IMR-90 (cell line): ENCODE measurements around the gene RNF148. TPM values are rescaled to one million over a fixed set of nuclear protein-coding genes. Genes with fewer than 3 reads are reported as not detected.

Source experiments
- ATAC-seq: fragments of 200-7000 bp; cut with Tn5 transposase; 2 replicates; pipeline ENCODE4 v1.9.1; 2020; ENCODE audit warnings: low read depth, mild to moderate bottlenecking, moderate library complexity
- BruUV-seq: library from RNA; stranded (reverse); fragments of 400-500 nt; replicated peaks from 2 replicates; lab custom pipeline; 2021; lab: Mats Ljungman, UMichigan
- CTCF ChIA-PET: fragments of 300-600 bp; formaldehyde crosslinking; extraction: SDS; loops from one replicate; lab custom pipeline; 2021; ENCODE audit warnings: antibody characterized with exemption; lab: Yijun Ruan, JAX
- POLR2A ChIA-PET: fragments of 300-600 bp; sonication (Branson Sonifier 250); formaldehyde crosslinking; loops from one replicate; lab custom pipeline; 2022; ENCODE audit warnings: antibody characterized with exemption; ENCODE audit not compliant: unreplicated experiment; lab: Charles Lee
- DNase-seq: peaks from one replicate; pipeline ENCODE4 v3.0.0; 2013
- H2AFZ ChIP-seq: replicated peaks from 2 replicates; pipeline ENCODE3; 2013; ENCODE audit warnings: low read length, mild to moderate bottlenecking; ENCODE audit not compliant: poor library complexity
- H2AK5ac ChIP-seq: 2 replicates; pipeline ENCODE4 v1.6.1; 2013; ENCODE audit warnings: low read depth, low read length, inconsistent platforms
- H2AK9ac ChIP-seq: replicated peaks from 2 replicates; pipeline ENCODE3; 2013; ENCODE audit warnings: mild to moderate bottlenecking, low read depth, low read length, moderate library complexity; ENCODE audit not compliant: poor library complexity
- H2BK120ac ChIP-seq: 2 replicates; pipeline ENCODE4 v1.6.1; 2013; ENCODE audit warnings: low read depth, low read length, inconsistent platforms
- H2BK15ac ChIP-seq: 3 replicates; pipeline ENCODE4 v1.6.1; 2013; ENCODE audit warnings: low read depth, low read length, inconsistent platforms
- H2BK20ac ChIP-seq: 2 replicates; pipeline ENCODE4 v1.6.1; 2013; ENCODE audit warnings: low read depth, mild to moderate bottlenecking, inconsistent platforms, low read length, moderate library complexity
- H2BK5ac ChIP-seq: 2 replicates; pipeline ENCODE4 v1.6.1; 2013; ENCODE audit warnings: mild to moderate bottlenecking, low read depth, low read length, inconsistent platforms; ENCODE audit not compliant: poor library complexity, severe bottlenecking
- H3K14ac ChIP-seq: replicated peaks from 2 replicates; pipeline ENCODE4 v1.6.1; 2013; ENCODE audit warnings: low read depth, low read length, inconsistent platforms
- H3K18ac ChIP-seq: 2 replicates; pipeline ENCODE4 v1.6.1; 2013; ENCODE audit warnings: low read depth, low read length, control low read depth
- H3K23ac ChIP-seq: 2 replicates; pipeline ENCODE4 v1.6.1; 2013; ENCODE audit warnings: low read depth, low read length, inconsistent platforms
- H3K27ac ChIP-seq: 2 replicates; pipeline ENCODE4 v1.5.1; 2013; ENCODE audit warnings: mild to moderate bottlenecking, control low read depth, low read length; ENCODE audit not compliant: insufficient read depth
- H3K27me3 ChIP-seq: 2 replicates; pipeline ENCODE4 v1.6.1; 2013; ENCODE audit warnings: low read length; ENCODE audit not compliant: control insufficient read depth, insufficient read depth
- H3K36me3 ChIP-seq: 2 replicates; pipeline ENCODE4 v1.6.1; 2013; ENCODE audit warnings: low read length, mixed read lengths; ENCODE audit not compliant: control insufficient read depth, insufficient read depth
- H3K4ac ChIP-seq: 2 replicates; pipeline ENCODE4 v1.6.1; 2013; ENCODE audit warnings: low read depth, low read length, inconsistent platforms
- H3K4me1 ChIP-seq: 2 replicates; pipeline ENCODE4 v1.6.1; 2013; ENCODE audit warnings: low read length, mixed read lengths; ENCODE audit not compliant: control insufficient read depth, insufficient read depth
- H3K4me2 ChIP-seq: 2 replicates; pipeline ENCODE4 v1.6.1; 2013; ENCODE audit warnings: low read depth, mild to moderate bottlenecking, control low read depth, low read length, moderate library complexity
- H3K4me3 ChIP-seq: 2 replicates; pipeline ENCODE4 v1.5.1; 2013; ENCODE audit warnings: low read depth, mild to moderate bottlenecking, control low read depth, low read length, moderate library complexity; ENCODE audit not compliant: insufficient read depth
- H3K56ac ChIP-seq: 2 replicates; pipeline ENCODE4 v1.6.1; 2013; ENCODE audit warnings: low read length, inconsistent platforms; ENCODE audit not compliant: insufficient read depth; ENCODE audit errors: extremely low read depth
- H3K79me1 ChIP-seq, 2 experiments: 2 replicates each; pipeline ENCODE4 v1.6.1; 2013; ENCODE audit warnings: low read length in 2 of 2, inconsistent platforms in 1 of 2, low read depth in 1 of 2
- H3K9ac ChIP-seq: 2 replicates; pipeline ENCODE4 v1.6.1; 2013; ENCODE audit warnings: low read depth, low read length, control low read depth
- H3K9me1 ChIP-seq: 2 replicates; pipeline ENCODE4 v1.6.1; 2013; ENCODE audit warnings: low read length, inconsistent platforms; ENCODE audit not compliant: insufficient read depth
- H3K9me3 ChIP-seq: 2 replicates; pipeline ENCODE4 v1.6.1; 2013; ENCODE audit warnings: low read length; ENCODE audit not compliant: control insufficient read depth, insufficient read depth
- H4K20me1 ChIP-seq: 2 replicates; pipeline ENCODE4 v1.6.1; 2013; ENCODE audit warnings: low read length, inconsistent platforms; ENCODE audit not compliant: insufficient read depth
- H4K5ac ChIP-seq: 2 replicates; pipeline ENCODE4 v1.6.1; 2013; ENCODE audit warnings: mild to moderate bottlenecking, low read depth, low read length, control low read depth
- H4K8ac ChIP-seq, 2 experiments: 2 replicates each; pipeline ENCODE4 v1.6.1; 2013; ENCODE audit warnings: low read depth in 2 of 2, low read length in 2 of 2, control low read depth in 1 of 2, inconsistent platforms in 1 of 2
- H4K91ac ChIP-seq: 2 replicates; pipeline ENCODE4 v1.6.1; 2013; ENCODE audit warnings: low read depth, low read length, inconsistent platforms; ENCODE audit not compliant: insufficient read depth
- BHLHE40 ChIP-seq: fragments of 150-350 bp; IDR thresholded peaks from 2 replicates; pipeline ENCODE4 v1.6.1; 2016; ENCODE audit warnings: mild to moderate bottlenecking, low read depth, low read length
- CEBPB ChIP-seq: IDR thresholded peaks from 2 replicates; pipeline ENCODE4 v1.6.1; 2012; ENCODE audit warnings: low read depth, low read length, improper control_type of control experiment
- MAZ ChIP-seq: IDR thresholded peaks from 2 replicates; pipeline ENCODE4 v1.6.1; 2012; ENCODE audit warnings: low read depth, mild to moderate bottlenecking, low read length, improper control_type of control experiment, moderate library complexity, borderline replicate concordance
- POLR2A ChIP-seq: IDR thresholded peaks from 2 replicates; pipeline ENCODE4 v1.6.1; 2012; ENCODE audit warnings: mild to moderate bottlenecking, low read depth, low read length
- RAD21 ChIP-seq: IDR thresholded peaks from 2 replicates; pipeline ENCODE4 v1.6.1; 2012; ENCODE audit warnings: low read length, improper control_type of control experiment
- RCOR1 ChIP-seq: IDR thresholded peaks from 2 replicates; pipeline ENCODE4 v1.6.1; 2012; ENCODE audit warnings: mild to moderate bottlenecking, low read length, improper control_type of control experiment; ENCODE audit not compliant: insufficient replicate concordance
- RFX5 ChIP-seq: IDR thresholded peaks from 2 replicates; pipeline ENCODE4 v1.8.0; 2012; ENCODE audit warnings: low read depth, mild to moderate bottlenecking, low read length, moderate library complexity
- SMC3 ChIP-seq: fragments of 150-350 bp; IDR thresholded peaks from 2 replicates; pipeline ENCODE4 v1.6.1; 2016; ENCODE audit warnings: low read depth, mild to moderate bottlenecking, antibody characterized with exemption, low read length, moderate library complexity
- dilution Hi-C: fragments of 300-500 bp; cut with HindIII; formaldehyde crosslinking; loops from one replicate; pipeline ENCODE4 v1.14.3; 2018; ENCODE audit warnings: low sequenced_read_pairs; ENCODE audit not compliant: unreplicated experiment
- in situ Hi-C: fragments of 300-500 bp; cut with MboI; formaldehyde crosslinking; loops from 3 replicates; pipeline ENCODE4 v1.14.3; 2019; ENCODE audit warnings: low sequenced_read_pairs, inconsistent platforms, mixed read lengths
- intact Hi-C: fragments of 100-400 bp; cut with micrococcal nuclease; formaldehyde crosslinking; loops from 2 replicates; pipeline ENCODE4 v1.10.0; 2022
- polyA plus RNA-seq, 3 experiments: library from polyadenylated mRNA; depleted of rRNA; stranded (reverse); fragments of >200 nt; gene quantifications; 2 replicates each; pipeline ENCODE4 v1.2.3, GENCODE V29; 2012; ENCODE audit warnings: low replicate concordance in 1 of 3
- total RNA-seq: library from RNA; depleted of rRNA; stranded (reverse); fragments of >200 nt; gene quantifications from 2 replicates; pipeline ENCODE4 v1.2.3, GENCODE V29; 2012
- TF ChIP-seq, protein P1 (sequence below): fragments of 150-350 bp; IDR thresholded peaks from 2 replicates; pipeline ENCODE4 v1.6.1; 2017; ENCODE audit warnings: mild to moderate bottlenecking, antibody characterized with exemption, low read length, low read depth
- TF ChIP-seq, protein P2 (sequence below): conservative IDR thresholded peaks from 2 replicates; pipeline ENCODE4 v1.5.1; 2012; ENCODE audit warnings: mild to moderate bottlenecking, low read depth, low read length, improper control_type of control experiment

The RNF148 gene
- total and polyA plus RNA-seq, 2 of the 4 experiments (the other 2 are of a cell fraction): not detected

DNA sequence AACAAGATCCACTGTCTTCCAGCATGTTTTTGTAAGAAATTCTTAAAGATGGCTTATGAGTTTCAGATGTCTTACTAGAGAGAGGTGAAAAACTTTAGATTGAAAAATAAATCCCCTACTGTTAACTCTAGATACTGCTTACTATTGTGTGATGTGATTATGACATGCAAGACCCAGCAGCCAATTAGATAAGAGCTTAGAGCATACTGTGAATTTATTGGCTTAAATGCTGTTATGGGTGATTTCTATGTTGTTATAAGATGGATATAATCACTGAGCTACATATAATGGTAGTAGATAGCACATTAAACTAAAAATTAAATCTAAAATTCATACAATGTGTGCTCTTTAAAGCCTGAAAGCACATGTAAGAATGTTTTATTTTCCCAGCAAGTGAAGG, 3.7 kb downstream of the RNF148 start, which contains the start of gene RNF133:
Gene RNF133, minus strand, starts transcription at position 101 of the 400 bp plus-strand sequence. CDS start 199 bp downstream, outside the sequence.
- POLR2A ChIA-PET: no interaction called here

More for the DNA sequence above, 3.7 kb downstream of the RNF148 start, which contains the start of gene RNF133:
- H4K8ac ChIP-seq: no peak within 1 kb of the TSS
- H3K18ac ChIP-seq: no peak within 1 kb of the TSS
- H3K4me1 ChIP-seq: no peaks in the 10 kb centered on the region
- no peak within 1 kb of the TSS for H4K5ac ChIP-seq
- BruUV-seq: no TSS peak
- no peak within 1 kb of the TSS for H3K9ac ChIP-seq
- no peaks in the 10 kb centered on the region for H3K36me3 ChIP-seq
- H2AK5ac ChIP-seq: no peak within 1 kb of the TSS
- no peak within 1 kb of the TSS for H4K91ac ChIP-seq
- peaks cover 5% of the 10 kb centered on the region for H3K9me3 ChIP-seq
- no peaks in the 10 kb centered on the region for H3K9me1 ChIP-seq
- no peak within 1 kb of the TSS for H3K27ac ChIP-seq
- H2AFZ ChIP-seq: no peak within 1 kb of the TSS
- H3K4me2 ChIP-seq: no peak within 1 kb of the TSS
- CTCF ChIA-PET: no interaction called here
- no peak within 1 kb of the TSS for H2BK20ac ChIP-seq
- ATAC-seq (no peak), DNase-seq (no peak)
- in situ Hi-C loops (no loop called here), intact Hi-C loops (no loop called here), dilution Hi-C loops (no loop called here)
- H2BK15ac ChIP-seq: no peak within 1 kb of the TSS
- no peaks in the 10 kb centered on the region for H3K79me1 ChIP-seq
- H3K4ac ChIP-seq: no peak within 1 kb of the TSS
- H3K56ac ChIP-seq: no peak within 1 kb of the TSS
- no peak within 1 kb of the TSS for H2AK9ac ChIP-seq
- no peaks in the 10 kb centered on the region for H4K20me1 ChIP-seq
- no peaks in the 10 kb centered on the region for H3K27me3 ChIP-seq
- TF ChIP-seq SMC3: no peak
- TF ChIP-seq POLR2A: no peak
- no peak for TF ChIP-seq BHLHE40
- TF ChIP-seq RFX5: no peak
- TF ChIP-seq, protein P1, sequence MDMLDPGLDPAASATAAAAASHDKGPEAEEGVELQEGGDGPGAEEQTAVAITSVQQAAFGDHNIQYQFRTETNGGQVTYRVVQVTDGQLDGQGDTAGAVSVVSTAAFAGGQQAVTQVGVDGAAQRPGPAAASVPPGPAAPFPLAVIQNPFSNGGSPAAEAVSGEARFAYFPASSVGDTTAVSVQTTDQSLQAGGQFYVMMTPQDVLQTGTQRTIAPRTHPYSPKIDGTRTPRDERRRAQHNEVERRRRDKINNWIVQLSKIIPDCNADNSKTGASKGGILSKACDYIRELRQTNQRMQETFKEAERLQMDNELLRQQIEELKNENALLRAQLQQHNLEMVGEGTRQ: no peak
- TF ChIP-seq CEBPB: no peak
- no peak for TF ChIP-seq RAD21
- TF ChIP-seq, protein P2, sequence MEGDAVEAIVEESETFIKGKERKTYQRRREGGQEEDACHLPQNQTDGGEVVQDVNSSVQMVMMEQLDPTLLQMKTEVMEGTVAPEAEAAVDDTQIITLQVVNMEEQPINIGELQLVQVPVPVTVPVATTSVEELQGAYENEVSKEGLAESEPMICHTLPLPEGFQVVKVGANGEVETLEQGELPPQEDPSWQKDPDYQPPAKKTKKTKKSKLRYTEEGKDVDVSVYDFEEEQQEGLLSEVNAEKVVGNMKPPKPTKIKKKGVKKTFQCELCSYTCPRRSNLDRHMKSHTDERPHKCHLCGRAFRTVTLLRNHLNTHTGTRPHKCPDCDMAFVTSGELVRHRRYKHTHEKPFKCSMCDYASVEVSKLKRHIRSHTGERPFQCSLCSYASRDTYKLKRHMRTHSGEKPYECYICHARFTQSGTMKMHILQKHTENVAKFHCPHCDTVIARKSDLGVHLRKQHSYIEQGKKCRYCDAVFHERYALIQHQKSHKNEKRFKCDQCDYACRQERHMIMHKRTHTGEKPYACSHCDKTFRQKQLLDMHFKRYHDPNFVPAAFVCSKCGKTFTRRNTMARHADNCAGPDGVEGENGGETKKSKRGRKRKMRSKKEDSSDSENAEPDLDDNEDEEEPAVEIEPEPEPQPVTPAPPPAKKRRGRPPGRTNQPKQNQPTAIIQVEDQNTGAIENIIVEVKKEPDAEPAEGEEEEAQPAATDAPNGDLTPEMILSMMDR: no peak
- no peak for TF ChIP-seq RCOR1
- TF ChIP-seq MAZ: no peak
- no peak within 1 kb of the TSS for H3K23ac ChIP-seq
- H2BK5ac ChIP-seq: no peak within 1 kb of the TSS
- no peak within 1 kb of the TSS for H3K4me3 ChIP-seq
- H2BK120ac ChIP-seq: no peak within 1 kb of the TSS
- no peak within 1 kb of the TSS for H3K14ac ChIP-seq
